Urinary bladder (tissue), 4 donors: ENCODE measurements around the gene GRK2. TPM values are rescaled to one million over a fixed set of nuclear protein-coding genes. Genes with fewer than 3 reads are reported as not detected.

Source experiments
- DNase-seq: peaks from one replicate; pipeline ENCODE4 v3.0.0-alpha.2; 2015; ENCODE audit errors: extremely low spot score
- H3K27ac ChIP-seq: one replicate; pipeline ENCODE4 v1.5.1; 2013; ENCODE audit warnings: low read depth, mild to moderate bottlenecking, moderate library complexity
- H3K36me3 ChIP-seq: one replicate; pipeline ENCODE4 v1.6.1; 2013; ENCODE audit warnings: mild to moderate bottlenecking, moderate library complexity; ENCODE audit not compliant: insufficient read depth
- H3K4me1 ChIP-seq: one replicate; pipeline ENCODE4 v1.6.1; 2013; ENCODE audit warnings: mild to moderate bottlenecking, moderate library complexity; ENCODE audit not compliant: insufficient read depth
- H3K4me3 ChIP-seq: one replicate; pipeline ENCODE4 v1.5.1; 2013; ENCODE audit warnings: low read depth, low read length
- WGBS: extraction: QIAGEN DNeasy Blood & Tissue Kit; methylation state at CpG from one replicate; pipeline ENCODE4 v1.1.7; 2013; 5-methylcytosine and 5-hydroxymethylcytosine counted together
- polyA plus RNA-seq: library from polyadenylated mRNA; stranded (reverse); fragments of 200-250 nt; gene quantifications from one replicate; pipeline ENCODE4 v1.2.3, GENCODE V29; 2013
- total RNA-seq: library from RNA; depleted of rRNA; stranded (reverse); fragments of >200 nt; gene quantifications from one replicate; pipeline ENCODE4 v1.2.3, GENCODE V29; 2014
- donor health status: healthy with polysubstance abuse.
- donor health status: healthy.

GRK2 gene
- total and polyA plus RNA-seq, 2 donors = 21.1 to 66.3 TPM

DNA sequence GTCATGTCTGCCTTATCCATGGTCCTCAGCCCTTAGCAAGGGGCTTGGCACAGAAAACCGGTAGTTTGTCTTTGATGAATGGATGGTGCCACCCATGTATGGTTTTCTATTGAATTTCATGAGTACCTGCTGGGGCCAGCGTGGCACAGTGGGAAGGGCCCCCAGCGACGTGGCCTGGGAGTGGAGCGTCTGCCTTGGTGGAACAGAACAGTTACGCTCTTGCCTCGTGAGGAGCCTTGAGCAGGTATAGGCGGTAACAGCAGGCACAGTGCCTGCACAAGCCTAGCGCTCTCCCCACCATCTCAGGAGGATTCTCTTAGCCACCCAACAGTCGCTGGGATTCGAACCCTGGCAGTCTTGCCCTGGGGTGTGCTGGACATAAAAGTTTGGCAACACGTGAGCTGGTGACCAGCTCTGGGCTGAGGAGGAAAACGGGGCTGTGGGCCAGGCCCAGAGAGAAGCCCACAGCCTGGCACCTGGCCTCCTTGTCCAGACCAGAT is 34.0 kb downstream of the GRK2 start:
- H3K36me3 ChIP-seq = peaks cover 6% of the 10 kb centered on the region
- H3K27ac ChIP-seq = no peak overlapping the region
- 92% methylated on average over 13 of the region's 13 CpGs for WGBS
- no peak overlapping the region for H3K4me3 ChIP-seq
- no peaks in the 10 kb centered on the region for H3K4me1 ChIP-seq
- no peak for DNase-seq

GRCh38 chr11:67300756-67301312 is 34.6 kb downstream of the GRK2 start:
- 92% methylated on average over 22 of the region's 22 CpGs for WGBS

GRCh38 chr11:67301313-67301921 is 35.1 kb downstream of the GRK2 start:
- H3K4me3 ChIP-seq = no peak overlapping the region
- no peaks in the 10 kb centered on the region for H3K4me1 ChIP-seq
- H3K36me3 ChIP-seq = peaks cover 6% of the 10 kb centered on the region
- DNase-seq = no peak
- H3K27ac ChIP-seq = peak overlapping the region; percentile 42
- WGBS = 90% methylated on average over 28 of the region's 28 CpGs

More at GRCh38 chr11:67300756-67301312, 34.6 kb downstream of the GRK2 start:
- Histone ChIP-seq H3K27ac (no peak overlapping the region), H3K4me3 (no peak overlapping the region), H3K4me1 (no peaks in the 10 kb centered on the region), H3K36me3 (peaks cover 6% of the 10 kb centered on the region)
- no peak for DNase-seq

- 57% methylated on average over 15 of the region's 15 CpGs for WGBS
- Histone ChIP-seq H3K4me3 (peak overlapping the region; percentile 2), H3K4me1 (no peaks in the 10 kb centered on the region), H3K27ac (peak overlapping the region; percentile 91), H3K36me3 (peaks cover 6% of the 10 kb centered on the region)
- no peak for DNase-seq
These were observed 35.8 kb downstream of the GRK2 start for GRCh38 chr11:67301951-67302516.

- peak overlapping the region; percentile 91 for H3K4me3 ChIP-seq
- H3K27ac ChIP-seq = peak overlapping the region; percentile 91
- 27% methylated on average over 23 of the region's 23 CpGs for WGBS
- H3K4me1 ChIP-seq = no peaks in the 10 kb centered on the region
- peaks cover 6% of the 10 kb centered on the region for H3K36me3 ChIP-seq
- no peak for DNase-seq
These were observed 36.4 kb downstream of the GRK2 start for GRCh38 chr11:67302571-67303131.

- H3K36me3 ChIP-seq = peaks cover 6% of the 10 kb centered on the region
- WGBS = under 1% methylated on average over 65 of the region's 65 CpGs
- peak within 1 kb of the TSS; percentile 91 for H3K4me3 ChIP-seq
- H3K4me1 ChIP-seq = no peaks in the 10 kb centered on the region
- H3K27ac ChIP-seq = peak within 1 kb of the TSS; percentile 91
- DNase-seq = no peak
These were observed 37.0 kb downstream of the GRK2 start, which contains the start of gene SSH3 for GRCh38 chr11:67303132-67303834. Gene SSH3, plus strand, starts transcription at chr11:67303530. Its CDS starts 96 bp downstream, at chr11:67303626.

DNA sequence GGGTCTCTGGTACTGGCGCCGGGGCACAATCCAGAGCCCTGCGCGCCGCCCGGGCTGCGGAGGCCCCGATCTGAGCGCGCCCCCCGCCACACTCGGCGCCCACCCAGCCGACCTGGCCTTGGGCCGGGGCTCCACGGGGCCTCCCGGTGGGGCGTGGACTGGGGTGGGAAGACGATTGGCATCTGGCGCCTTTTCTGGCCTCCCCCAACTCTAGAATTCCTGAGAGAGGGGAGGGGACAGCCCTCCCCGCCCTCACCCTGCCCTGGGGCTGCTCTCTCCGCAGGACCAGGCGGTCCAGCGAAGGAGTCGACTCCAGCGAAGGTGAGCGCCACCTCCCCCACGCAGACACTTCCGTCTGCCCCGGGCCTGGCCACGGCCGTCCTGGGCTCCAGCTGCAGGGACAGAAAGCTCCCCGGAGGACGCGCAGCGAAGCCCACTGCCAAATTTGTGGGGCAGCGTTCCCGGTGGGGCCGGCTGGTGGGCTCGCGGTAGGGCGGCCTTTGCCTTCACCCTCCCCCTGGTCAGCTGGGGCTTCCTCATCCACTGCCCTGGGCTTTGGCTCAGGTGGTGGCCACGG is 37.6 kb downstream of the GRK2 start:
- Histone ChIP-seq H3K4me3 (peak overlapping the region; percentile 91), H3K27ac (peak overlapping the region; percentile 91), H3K4me1 (no peaks in the 10 kb centered on the region), H3K36me3 (peaks cover 5% of the 10 kb centered on the region)
- WGBS = 4% methylated on average over 43 of the region's 43 CpGs
- DNase-seq = no peak

DNA sequence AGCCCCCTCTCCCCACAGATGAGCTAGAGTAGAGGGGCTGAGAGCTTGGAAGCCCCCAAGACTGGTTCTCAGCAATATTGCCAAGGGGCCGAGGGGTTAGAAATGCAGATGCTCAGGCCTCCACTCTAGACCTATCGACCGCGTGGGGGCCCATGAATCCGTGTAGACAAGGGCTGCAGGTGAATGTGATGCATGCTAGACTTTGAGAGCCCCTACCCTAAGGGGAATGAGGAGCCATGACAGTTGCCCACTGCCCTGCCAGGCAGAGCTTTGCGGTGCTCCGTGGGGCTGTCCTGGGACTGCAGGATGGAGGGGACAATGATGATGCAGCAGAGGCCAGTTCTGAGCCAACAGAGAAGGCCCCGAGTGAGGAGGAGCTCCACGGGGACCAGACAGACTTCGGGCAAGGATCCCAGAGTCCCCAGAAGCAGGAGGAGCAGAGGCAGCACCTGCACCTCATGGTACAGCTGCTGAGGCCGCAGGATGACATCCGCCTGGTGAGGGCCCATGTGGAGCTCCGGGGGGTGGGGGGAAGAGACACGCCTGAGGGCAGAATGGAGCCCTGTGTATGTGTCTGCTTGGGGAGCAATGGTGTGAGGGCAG is 38.3 kb downstream of the GRK2 start:
- DNase-seq = no peak
- no peaks in the 10 kb centered on the region for H3K4me1 ChIP-seq
- H3K27ac ChIP-seq = peak overlapping the region; percentile 91
- 76% methylated on average over 14 of the region's 14 CpGs for WGBS
- H3K4me3 ChIP-seq = peak overlapping the region; percentile 91
- peaks cover 3% of the 10 kb centered on the region for H3K36me3 ChIP-seq

GRCh38 chr11:67306769-67307544 is 40.7 kb downstream of the GRK2 start:
- Histone ChIP-seq H3K4me3 (no peak overlapping the region), H3K27ac (no peak overlapping the region), H3K4me1 (no peaks in the 10 kb centered on the region), H3K36me3 (peaks cover 1% of the 10 kb centered on the region)
- WGBS = 90% methylated on average over 19 of the region's 19 CpGs
- no peak for DNase-seq

DNA sequence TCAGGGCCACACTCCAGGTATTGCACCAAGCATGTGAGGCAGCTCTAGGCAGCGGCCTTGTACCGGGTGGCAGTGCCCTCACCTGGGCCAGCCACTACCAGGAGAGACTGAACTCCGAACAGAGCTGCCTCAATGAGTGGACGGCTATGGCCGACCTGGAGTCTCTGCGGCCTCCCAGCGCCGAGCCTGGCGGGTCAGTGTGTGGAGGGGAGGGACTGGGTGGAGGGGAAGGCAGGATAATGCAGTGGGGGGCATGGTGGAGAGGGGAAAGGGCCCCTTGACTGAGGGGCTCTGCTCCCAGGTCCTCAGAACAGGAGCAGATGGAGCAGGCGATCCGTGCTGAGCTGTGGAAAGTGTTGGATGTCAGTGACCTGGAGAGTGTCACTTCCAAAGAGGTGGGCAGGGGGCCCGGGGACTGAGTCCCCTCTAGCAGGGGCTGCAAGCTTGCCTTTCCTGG is 41.3 kb downstream of the GRK2 start:
- WGBS = 83% methylated on average over 12 of the region's 12 CpGs
- no peak for DNase-seq
- peaks cover 1% of the 10 kb centered on the region for H3K36me3 ChIP-seq

DNA sequence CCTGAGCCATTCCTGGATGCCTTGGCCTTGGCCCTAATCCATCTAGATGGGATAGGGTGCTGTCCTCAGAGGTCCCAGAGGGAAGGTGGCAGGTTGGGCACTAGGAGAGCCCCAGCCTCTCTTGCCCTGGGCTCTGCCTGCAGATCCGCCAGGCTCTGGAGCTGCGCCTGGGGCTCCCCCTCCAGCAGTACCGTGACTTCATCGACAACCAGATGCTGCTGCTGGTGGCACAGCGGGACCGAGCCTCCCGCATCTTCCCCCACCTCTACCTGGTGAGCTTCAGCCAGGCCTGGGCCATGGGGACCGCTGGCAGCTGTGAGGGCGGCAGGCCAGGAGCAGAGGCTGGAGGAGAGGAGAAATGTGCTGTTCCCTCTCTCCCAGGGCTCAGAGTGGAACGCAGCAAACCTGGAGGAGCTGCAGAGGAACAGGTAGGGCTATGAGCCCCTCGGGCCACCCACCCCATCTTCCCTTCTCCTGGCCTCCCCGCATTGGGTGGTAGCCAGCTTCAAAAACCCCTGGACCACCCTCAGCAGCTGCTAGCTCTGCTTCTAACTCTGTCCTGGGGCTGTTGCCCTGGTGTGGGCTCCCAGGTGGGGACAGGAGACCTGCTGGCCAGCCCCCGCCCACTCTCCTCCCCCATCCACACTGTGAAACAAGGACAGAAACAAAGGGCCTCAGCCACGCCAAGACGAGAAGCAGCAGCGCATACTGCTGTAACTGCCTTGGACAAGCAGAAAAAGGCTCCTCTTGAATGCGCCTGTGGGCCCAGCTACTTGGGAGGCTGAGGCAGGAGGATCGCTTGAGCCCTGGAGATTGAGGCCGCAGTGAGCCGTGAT is 42.0 kb downstream of the GRK2 start:
- H3K4me3 ChIP-seq = no peak overlapping the region
- DNase-seq = no peak
- WGBS = 94% methylated on average over 20 of the region's 20 CpGs
- no peak overlapping the region for H3K27ac ChIP-seq
- H3K36me3 ChIP-seq = peaks cover 1% of the 10 kb centered on the region
- H3K4me1 ChIP-seq = no peaks in the 10 kb centered on the region

More for the DNA sequence above, 41.3 kb downstream of the GRK2 start:
- H3K4me3 ChIP-seq = no peak overlapping the region
- H3K4me1 ChIP-seq = no peaks in the 10 kb centered on the region
- no peak overlapping the region for H3K27ac ChIP-seq
